ENCODE data around the gene SLCO4A1.

DNA sequence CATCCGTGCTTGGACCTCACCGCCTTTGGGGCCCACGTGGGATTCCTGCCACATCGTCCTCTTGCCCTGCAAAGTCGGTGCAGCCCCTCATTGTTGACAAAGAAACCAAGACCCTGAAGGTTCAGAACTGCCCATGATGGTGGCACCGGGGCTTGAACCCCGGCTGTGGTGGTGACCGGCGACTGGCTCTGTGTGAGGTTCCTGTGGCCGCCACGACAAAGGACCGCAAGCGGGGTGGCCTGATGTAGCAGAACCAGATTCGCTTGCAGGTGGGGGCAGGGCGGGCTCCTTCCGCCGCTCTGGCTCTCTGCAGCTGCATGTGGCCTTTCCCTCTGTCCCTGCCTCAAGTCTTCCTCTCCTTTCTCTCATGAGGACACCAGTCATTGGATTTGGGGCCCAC lies 28.7 kb downstream of the SLCO4A1 start:
- no peak for TF ChIP-seq POLR2A (IDR thresholded peaks at IDR 0.05; ENCODE audit: low read length)
- no peak for TF ChIP-seq GATA1 (IDR thresholded peaks at IDR 0.05; ENCODE audit: low read depth, low read length)
